GM12878 (cell line): ENCODE results near the gene PLSCR3. TPM values are rescaled to one million over a fixed set of nuclear protein-coding genes. Genes with fewer than 3 reads are reported as not detected.
"Not testable (repeated sequence)": the region's sequence is repeated elsewhere in the genome, so short reads cannot be mapped to it uniquely, and the experiment has no call there.

Experiments
- ATAC-seq: fragments of 200-7000 bp; cut with Tn5 transposase; 3 replicates; pipeline ENCODE4 v1.9.1; 2020; ENCODE audit warnings: mild to moderate bottlenecking, moderate library complexity
- BruUV-seq: library from RNA; stranded (reverse); fragments of 400-500 nt; replicated peaks from 2 replicates; lab custom pipeline; 2021; lab: Mats Ljungman, UMichigan
- CTCF ChIA-PET: fragments of 300-600 bp; sonication (Branson Sonifier 250); formaldehyde crosslinking; extraction: SDS; loops from one replicate; lab custom pipeline; 2021; ENCODE audit warnings: inconsistent platforms; lab: Yijun Ruan, JAX
- POLR2A ChIA-PET: fragments of 350-600 bp; formaldehyde crosslinking; extraction: SDS; loops from one replicate; lab custom pipeline; 2021; ENCODE audit warnings: inconsistent platforms; lab: Charles Lee
- RAD21 ChIA-PET: fragments of 300-600 bp; sonication (Branson Sonifier 250); formaldehyde crosslinking; loops from one replicate; lab custom pipeline; 2023; ENCODE audit warnings: antibody characterized with exemption; ENCODE audit not compliant: unreplicated experiment; lab: Charles Lee
- SMC1A ChIA-PET: fragments of 300-600 bp; sonication (Branson Sonifier 250); formaldehyde crosslinking; loops from one replicate; lab custom pipeline; 2023; ENCODE audit not compliant: unreplicated experiment, uncharacterized antibody; lab: Charles Lee
- DNase-seq: peaks from one replicate; pipeline ENCODE4 v3.0.0-alpha.2; 2011; ENCODE audit warnings: low read depth, low spot score
- FAIRE-seq: peaks from 3 replicates; lab custom pipeline; 2011; peaks lifted over from hg19 to GRCh38; lab: Jason Lieb, UNC
- H2AFZ ChIP-seq: 2 replicates; pipeline ENCODE4 v1.6.0; 2011; ENCODE audit warnings: low read depth, low read length, control low read depth; ENCODE audit not compliant: control insufficient read depth
- H3K27ac ChIP-seq: 2 replicates; pipeline ENCODE4 v1.5.1; 2011; ENCODE audit warnings: control low read depth; ENCODE audit not compliant: control insufficient read depth, insufficient read depth
- H3K27me3 ChIP-seq, 2 experiments: replicated peaks in 1 of 2; 2 replicates each; pipeline versions ENCODE4 v1.6.0 to v1.6.1; 2011; ENCODE audit warnings: low read length in 1 of 2; ENCODE audit not compliant: control insufficient read depth in 2 of 2, insufficient read depth in 2 of 2
- H3K36me3 ChIP-seq, 2 experiments: 2 replicates each; pipeline ENCODE4 v1.5.1; 2011; ENCODE audit warnings: low read length in 1 of 2; ENCODE audit not compliant: control insufficient read depth in 2 of 2, insufficient read depth in 2 of 2
- H3K4me1 ChIP-seq: 2 replicates; pipeline ENCODE4 v1.6.1; 2011; ENCODE audit warnings: mild to moderate bottlenecking, low read length, moderate library complexity, mixed read lengths; ENCODE audit not compliant: control insufficient read depth, insufficient read depth
- H3K4me2 ChIP-seq: 2 replicates; pipeline ENCODE4 v1.6.0; 2011; ENCODE audit warnings: control low read depth; ENCODE audit not compliant: control insufficient read depth, insufficient read depth
- H3K4me3 ChIP-seq: fragments of 200-600 bp; sonication (generic); 2 replicates; pipeline ENCODE4 v1.5.1; 2016
- H3K79me2 ChIP-seq: 2 replicates; pipeline ENCODE4 v1.6.0; 2011; ENCODE audit warnings: low read length; ENCODE audit not compliant: control insufficient read depth, insufficient read depth
- H3K9ac ChIP-seq: 2 replicates; pipeline ENCODE4 v1.8.0; 2011; ENCODE audit warnings: low read length, control low read depth, mixed read lengths; ENCODE audit not compliant: control insufficient read depth, insufficient read depth
- H3K9me3 ChIP-seq: replicated peaks from 3 replicates; pipeline ENCODE4 v1.5.1; 2011; ENCODE audit warnings: mild to moderate bottlenecking, low read length; ENCODE audit not compliant: control insufficient read depth, insufficient read depth
- H4K20me1 ChIP-seq: 2 replicates; pipeline ENCODE4 v1.6.0; 2011; ENCODE audit not compliant: control insufficient read depth, insufficient read depth
- BCL11A ChIP-seq: IDR thresholded peaks from 2 replicates; pipeline ENCODE4 v1.6.1; 2011; ENCODE audit warnings: low read depth, low read length
- BMI1 ChIP-seq: fragments of 450-650 bp; IDR thresholded peaks from 2 replicates; pipeline ENCODE4 v1.6.1; 2016; ENCODE audit warnings: mild to moderate bottlenecking, moderate library complexity, borderline replicate concordance
- IKZF1 ChIP-seq: fragments of 450-650 bp; conservative IDR thresholded peaks from 2 replicates; pipeline ENCODE4 v1.6.1; 2017; ENCODE audit warnings: antibody characterized with exemption, mild to moderate bottlenecking
- JUNB ChIP-seq: IDR thresholded peaks from 2 replicates; pipeline ENCODE4 v1.6.1; 2016; ENCODE audit warnings: antibody characterized with exemption, mild to moderate bottlenecking
- LARP7 ChIP-seq: fragments of 450-650 bp; IDR thresholded peaks from 2 replicates; pipeline ENCODE4 v1.6.1; 2017; ENCODE audit warnings: mild to moderate bottlenecking
- MEF2A ChIP-seq: IDR thresholded peaks from 2 replicates; pipeline ENCODE4 v1.6.1; 2011; ENCODE audit warnings: low read depth, mild to moderate bottlenecking, low read length, moderate library complexity; ENCODE audit not compliant: insufficient read depth
- MEF2B ChIP-seq: fragments of 450-650 bp; IDR thresholded peaks from 2 replicates; pipeline ENCODE4 v1.6.1; 2018; ENCODE audit warnings: mild to moderate bottlenecking, moderate library complexity; ENCODE audit not compliant: partially characterized antibody, poor library complexity, severe bottlenecking
- REST ChIP-seq: IDR thresholded peaks from 2 replicates; pipeline ENCODE4 v1.6.1; 2012; ENCODE audit warnings: mild to moderate bottlenecking, low read depth, low read length
- TBL1XR1 ChIP-seq: IDR thresholded peaks from 2 replicates; pipeline ENCODE4 v1.6.1; 2012; ENCODE audit warnings: low read depth, low read length, improper control_type of control experiment
- YY1 ChIP-seq: IDR thresholded peaks from 2 replicates; pipeline ENCODE4 v1.6.1; 2011; ENCODE audit warnings: low read depth, mild to moderate bottlenecking, low read length
- WGBS: methylation state at CpG from one replicate; pipeline ENCODE4 v1.1.6; 2016; ENCODE audit warnings: low lambda C conversion rate; ENCODE audit not compliant: insufficient replicate concordance, insufficient coverage; ENCODE audit errors: missing lambda C conversion rate; 5-methylcytosine and 5-hydroxymethylcytosine counted together
- in situ Hi-C: fragments of 300-500 bp; cut with MboI; formaldehyde crosslinking; loops from 9 replicates; pipeline ENCODE4 v1.14.3; 2018; ENCODE audit warnings: mixed read lengths
- intact Hi-C: fragments of 100-400 bp; cut with micrococcal nuclease; formaldehyde crosslinking; loops from one replicate; pipeline ENCODE4 v1.14.2; 2022; ENCODE audit not compliant: unreplicated experiment
- polyA plus RNA-seq, 11 experiments: library from polyadenylated mRNA; depleted of rRNA in 4 of 11; unstranded in 6 of 11; stranded (reverse) in 5 of 11; fragments of >200 nt; fragmentation: Nextera tagmentation in 4 of 11; fragmentation: Illumina TruSeq in 1 of 11; extraction: Ambion mirVana in 4 of 11; extraction: Trizol in 1 of 11; gene quantifications; 1 replicate in 1 of 11; 2 replicates in 10 of 11; pipeline versions ENCODE4 v1.2.1 to v1.2.3, GENCODE V29; 2011 to 2016; ENCODE audit warnings: inconsistent platforms in 2 of 11, missing spikeins in 2 of 11, low read depth in 1 of 11
- total RNA-seq, 4 experiments: library from RNA; depleted of rRNA in 3 of 4; stranded (reverse); fragments of >200 nt in 3 of 4; fragmentation: Illumina TruSeq in 1 of 4; extraction: Trizol in 1 of 4; gene quantifications; 2 replicates each; pipeline versions ENCODE4 v1.2.1 to v1.2.3, GENCODE V29; 2013 to 2021

Gene PLSCR3
- total and polyA plus RNA-seq, 10 of the 15 experiments (the other 5 are each of a cell fraction or from before 2014, with no cell fraction given), result 9.9 to 51.4 (median 43.4) TPM

DNA sequence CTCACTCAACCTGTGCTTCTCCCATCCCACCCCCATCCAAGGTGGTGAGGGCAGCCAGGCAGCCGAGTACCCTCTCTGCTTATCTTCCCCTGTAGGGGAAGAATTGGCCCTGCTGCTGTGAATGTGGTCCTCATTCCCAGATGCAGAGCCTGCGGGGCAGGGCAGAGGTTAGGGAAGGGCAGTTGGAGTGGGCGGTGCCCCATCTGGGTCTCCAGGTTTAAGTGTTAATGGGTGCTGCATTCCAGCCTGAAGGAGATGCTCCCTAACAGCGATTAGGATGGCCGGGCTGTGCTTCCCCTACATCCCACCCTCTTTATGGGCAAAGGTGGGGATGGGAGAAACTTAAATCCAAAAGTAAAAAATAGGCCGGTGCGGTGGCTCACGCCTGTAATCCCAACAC lies 27.2 kb downstream of the PLSCR3 start:
- ChIA-PET CTCF (interaction anchor here (1.6 kb wide), 1 partner anchor 11 kb away, joined by 5 read pairs; no protein-coding TSS in a partner anchor), RAD21 (no interaction called here), SMC1A (no interaction called here), POLR2A (interaction anchor here (0.6 kb wide), 1 partner anchor 25 kb away, joined by 3 read pairs; no protein-coding TSS in a partner anchor)
- FAIRE-seq (no peak), DNase-seq (no peak), ATAC-seq (no peak)
- no peaks in the 10 kb centered on the region for H3K79me2 ChIP-seq
- H4K20me1 ChIP-seq, result no peaks in the 10 kb centered on the region
- no peak overlapping the region for H3K4me2 ChIP-seq
- H3K4me3 ChIP-seq, result no peak overlapping the region
- H3K27ac ChIP-seq, result no peak overlapping the region
- H3K9ac ChIP-seq, result no peak overlapping the region
- H3K9me3 ChIP-seq, result no peaks in the 10 kb centered on the region
- intact Hi-C loops, result no loop called here
- no peak overlapping the region for H2AFZ ChIP-seq
- BruUV-seq, result no TSS peak
- H3K36me3 ChIP-seq, result no peaks in the 10 kb centered on the region
- no peak for TF ChIP-seq JUNB
- no peak for TF ChIP-seq BMI1
- TF ChIP-seq IKZF1, result no peak
- no peak for TF ChIP-seq BCL11A
- no peak for TF ChIP-seq LARP7
- TF ChIP-seq TBL1XR1, result no peak
- TF ChIP-seq YY1, result no peak
- no peak for TF ChIP-seq MEF2B
- no peak for TF ChIP-seq REST
- TF ChIP-seq MEF2A, result no peak
- WGBS, result 62% methylated on average over 8 of the region's 8 CpGs
- in situ Hi-C loops, result no loop called here
- H3K27me3 ChIP-seq, result no peaks in the 10 kb centered on the region
- H3K4me1 ChIP-seq, result no peaks in the 10 kb centered on the region

GRCh38 chr17:7365963-7366362 lies 28.4 kb downstream of the PLSCR3 start:
- H3K9me3 ChIP-seq, ATAC-seq, H3K4me3 ChIP-seq, H3K79me2 ChIP-seq, H3K27me3 ChIP-seq, BruUV-seq, H3K36me3 ChIP-seq, in situ Hi-C loops, SMC1A ChIA-PET, H2AFZ ChIP-seq, CTCF ChIA-PET, FAIRE-seq, RAD21 ChIA-PET, H3K27ac ChIP-seq, H3K4me1 ChIP-seq, DNase-seq, H3K9ac ChIP-seq, H3K4me2 ChIP-seq, intact Hi-C loops, POLR2A ChIA-PET, H4K20me1 ChIP-seq: not testable (repeated sequence)
- 68% methylated on average over 6 of the region's 7 CpGs for WGBS
